Neural crest cell (in vitro differentiated cells): ENCODE measurements around the gene ATG16L1. TPM values are rescaled to one million over a fixed set of nuclear protein-coding genes. Genes with fewer than 3 reads are reported as not detected.
A peak's percentile ranks its signal among the peaks of the same experiment; 100 is the strongest.

Experiments used
- DNase-seq: peaks from one replicate; pipeline ENCODE4 v3.0.0; 2021; ENCODE audit warnings: low read depth, mixed read lengths, low spot score
- H3K27ac Mint-ChIP-seq: one replicate; pipeline ENCODE4 v1.8.0; 2021; ENCODE audit warnings: mild to moderate bottlenecking, mixed read lengths; ENCODE audit not compliant: unreplicated experiment
- H3K27me3 Mint-ChIP-seq: 2 replicates; pipeline ENCODE4 v1.8.0; 2021; ENCODE audit warnings: low read depth, mild to moderate bottlenecking, mixed read lengths
- H3K36me3 Mint-ChIP-seq: 2 replicates; pipeline ENCODE4 v1.8.0; 2021; ENCODE audit warnings: low read depth, mild to moderate bottlenecking, mixed read lengths
- H3K4me1 Mint-ChIP-seq: 2 replicates; pipeline ENCODE4 v1.8.0; 2021; ENCODE audit warnings: mixed read lengths
- H3K4me3 Mint-ChIP-seq: one replicate; pipeline ENCODE4 v1.8.0; 2021; ENCODE audit warnings: mild to moderate bottlenecking, mixed read lengths
- H3K9me3 Mint-ChIP-seq: 2 replicates; pipeline ENCODE4 v1.8.0; 2021; ENCODE audit warnings: mixed read lengths
- total RNA-seq: library from RNA; stranded (reverse); gene quantifications from 2 replicates; pipeline ENCODE4 v1.2.1, GENCODE V29; 2021
- TF ChIP-seq, protein P1 (sequence below): fragments of 200-600 bp; sonication (generic); conservative IDR thresholded peaks from 2 replicates; pipeline ENCODE4 v1.5.0; 2021; ENCODE audit warnings: antibody characterized with exemption, mild to moderate bottlenecking

The ATG16L1 gene
- total RNA-seq, 1 donor from 2014 or later, result 28.2 TPM

GRCh38 chr2:233211548-233211895 lies 40.0 kb upstream of the ATG16L1 start:
- Mint-ChIP-seq H3K27ac (no peak overlapping the region), H3K9me3 (no peaks in the 10 kb centered on the region)
- TF ChIP-seq, protein P1, sequence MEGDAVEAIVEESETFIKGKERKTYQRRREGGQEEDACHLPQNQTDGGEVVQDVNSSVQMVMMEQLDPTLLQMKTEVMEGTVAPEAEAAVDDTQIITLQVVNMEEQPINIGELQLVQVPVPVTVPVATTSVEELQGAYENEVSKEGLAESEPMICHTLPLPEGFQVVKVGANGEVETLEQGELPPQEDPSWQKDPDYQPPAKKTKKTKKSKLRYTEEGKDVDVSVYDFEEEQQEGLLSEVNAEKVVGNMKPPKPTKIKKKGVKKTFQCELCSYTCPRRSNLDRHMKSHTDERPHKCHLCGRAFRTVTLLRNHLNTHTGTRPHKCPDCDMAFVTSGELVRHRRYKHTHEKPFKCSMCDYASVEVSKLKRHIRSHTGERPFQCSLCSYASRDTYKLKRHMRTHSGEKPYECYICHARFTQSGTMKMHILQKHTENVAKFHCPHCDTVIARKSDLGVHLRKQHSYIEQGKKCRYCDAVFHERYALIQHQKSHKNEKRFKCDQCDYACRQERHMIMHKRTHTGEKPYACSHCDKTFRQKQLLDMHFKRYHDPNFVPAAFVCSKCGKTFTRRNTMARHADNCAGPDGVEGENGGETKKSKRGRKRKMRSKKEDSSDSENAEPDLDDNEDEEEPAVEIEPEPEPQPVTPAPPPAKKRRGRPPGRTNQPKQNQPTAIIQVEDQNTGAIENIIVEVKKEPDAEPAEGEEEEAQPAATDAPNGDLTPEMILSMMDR, result no peak

GRCh38 chr2:233213011-233213410 lies 38.5 kb upstream of the ATG16L1 start:
- Mint-ChIP-seq H3K9me3 (no peaks in the 10 kb centered on the region), H3K4me1 (peaks cover 13% of the 10 kb centered on the region), H3K27me3 (peaks cover 23% of the 10 kb centered on the region), H3K4me3 (no peak overlapping the region), H3K27ac (no peak overlapping the region), H3K36me3 (no peaks in the 10 kb centered on the region)
- TF ChIP-seq, protein P1, result no peak
- DNase-seq, result no peak

More at GRCh38 chr2:233211548-233211895, 40.0 kb upstream of the ATG16L1 start:
- H3K27me3 Mint-ChIP-seq, result peaks cover 26% of the 10 kb centered on the region
- peaks cover 13% of the 10 kb centered on the region for H3K4me1 Mint-ChIP-seq
- H3K36me3 Mint-ChIP-seq, result no peaks in the 10 kb centered on the region
- no peak overlapping the region for H3K4me3 Mint-ChIP-seq
- DNase-seq, result no peak

DNA sequence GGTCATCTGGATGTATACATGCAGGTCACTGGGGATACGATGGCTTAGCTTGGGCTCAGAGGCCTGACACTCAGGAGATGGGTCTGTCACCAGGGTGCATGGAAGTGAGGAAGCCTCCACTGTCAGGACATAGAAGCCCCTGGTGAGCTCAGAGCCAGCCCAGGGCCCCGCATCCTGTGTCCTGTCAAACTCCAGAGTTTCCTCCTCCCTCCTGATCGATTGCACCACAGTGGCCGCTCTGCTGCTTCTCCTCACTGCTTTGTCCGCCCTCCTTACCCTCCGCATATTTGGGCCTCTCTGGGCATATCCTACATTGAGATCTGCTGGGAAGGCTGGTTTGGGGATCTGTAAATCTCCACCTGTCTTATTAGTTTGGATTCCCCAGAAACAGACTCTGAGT lies 37.5 kb upstream of the ATG16L1 start:
- H3K36me3 Mint-ChIP-seq, result no peaks in the 10 kb centered on the region
- no peak overlapping the region for H3K4me3 Mint-ChIP-seq
- H3K27ac Mint-ChIP-seq, result peak overlapping the region; percentile 81
- peaks cover 23% of the 10 kb centered on the region for H3K27me3 Mint-ChIP-seq
- peaks cover 11% of the 10 kb centered on the region for H3K4me1 Mint-ChIP-seq
- no peaks in the 10 kb centered on the region for H3K9me3 Mint-ChIP-seq
- no peak for DNase-seq
- TF ChIP-seq, protein P1, result no peak

DNA sequence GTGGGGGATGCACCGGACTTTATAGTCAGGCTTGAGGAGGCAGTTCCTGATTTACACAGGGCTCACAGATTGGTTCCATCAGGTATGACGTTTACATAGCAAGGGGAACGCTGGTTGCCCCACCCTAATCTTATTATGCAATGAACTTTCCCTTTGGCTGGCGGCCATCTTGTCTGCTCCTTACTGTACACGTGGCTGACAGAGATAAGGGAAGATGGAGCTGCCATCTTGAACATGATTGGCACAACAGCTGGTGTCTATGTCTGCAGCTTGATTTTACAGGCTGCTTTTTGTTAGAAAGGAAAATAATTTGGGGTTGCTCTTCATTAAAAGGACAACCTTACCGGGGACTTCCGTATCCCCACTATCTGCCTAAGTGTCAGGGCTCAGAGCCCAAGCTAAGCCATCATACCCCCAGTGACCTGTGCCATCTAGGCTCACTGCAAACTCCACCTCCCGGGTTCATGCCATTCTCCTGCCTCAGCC lies 33.5 kb upstream of the ATG16L1 start:
- no peak overlapping the region for H3K4me3 Mint-ChIP-seq
- no peak for DNase-seq
- peak overlapping the region; percentile 10 for H3K27ac Mint-ChIP-seq
- no peaks in the 10 kb centered on the region for H3K4me1 Mint-ChIP-seq
- H3K27me3 Mint-ChIP-seq, result peaks cover 6% of the 10 kb centered on the region
- no peaks in the 10 kb centered on the region for H3K36me3 Mint-ChIP-seq
- TF ChIP-seq, protein P1, result no peak
- H3K9me3 Mint-ChIP-seq, result no peaks in the 10 kb centered on the region

DNA sequence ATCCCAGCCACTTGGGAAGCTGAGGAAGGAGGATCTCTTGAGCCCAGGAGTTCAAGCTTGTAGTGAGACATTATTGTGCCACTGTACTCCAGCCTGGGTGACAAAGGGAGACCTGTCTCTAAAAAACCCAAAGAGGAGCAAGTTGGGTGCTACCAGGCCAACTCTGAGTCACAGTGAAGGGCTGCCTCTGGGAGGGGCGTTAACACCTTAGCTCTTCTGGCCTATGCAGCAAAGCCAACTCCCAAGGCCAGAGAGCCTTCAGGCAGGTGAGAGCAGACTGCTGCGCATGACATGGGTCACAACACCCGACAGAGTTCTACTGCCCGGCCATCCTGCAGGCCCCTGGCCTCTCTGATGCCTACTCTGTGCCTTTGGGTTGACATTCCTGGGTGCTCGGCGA lies 32.6 kb upstream of the ATG16L1 start:
- no peaks in the 10 kb centered on the region for H3K4me1 Mint-ChIP-seq
- H3K27me3 Mint-ChIP-seq, result peaks cover 2% of the 10 kb centered on the region
- DNase-seq, result no peak
- TF ChIP-seq, protein P1, result no peak
- H3K36me3 Mint-ChIP-seq, result no peaks in the 10 kb centered on the region
- no peaks in the 10 kb centered on the region for H3K9me3 Mint-ChIP-seq
- no peak overlapping the region for H3K4me3 Mint-ChIP-seq
- H3K27ac Mint-ChIP-seq, result no peak overlapping the region

GRCh38 chr2:233219848-233220247 lies 31.6 kb upstream of the ATG16L1 start:
- H3K4me1 Mint-ChIP-seq, result no peaks in the 10 kb centered on the region
- no peak overlapping the region for H3K27ac Mint-ChIP-seq
- no peak for DNase-seq
- peaks cover 5% of the 10 kb centered on the region for H3K27me3 Mint-ChIP-seq
- H3K9me3 Mint-ChIP-seq, result no peaks in the 10 kb centered on the region
- H3K36me3 Mint-ChIP-seq, result no peaks in the 10 kb centered on the region
- no peak overlapping the region for H3K4me3 Mint-ChIP-seq
- TF ChIP-seq, protein P1, result no peak
